Measurements from ENCODE around the gene MT1M. TPM values are rescaled to one million over a fixed set of nuclear protein-coding genes. Genes with fewer than 3 reads are reported as not detected.
"Not testable (repeated sequence)": the region's sequence is repeated elsewhere in the genome, so short reads cannot be mapped to it uniquely, and the experiment has no call there.

Gene MT1M
- total RNA-seq = not detected in 2 replicates

DNA sequence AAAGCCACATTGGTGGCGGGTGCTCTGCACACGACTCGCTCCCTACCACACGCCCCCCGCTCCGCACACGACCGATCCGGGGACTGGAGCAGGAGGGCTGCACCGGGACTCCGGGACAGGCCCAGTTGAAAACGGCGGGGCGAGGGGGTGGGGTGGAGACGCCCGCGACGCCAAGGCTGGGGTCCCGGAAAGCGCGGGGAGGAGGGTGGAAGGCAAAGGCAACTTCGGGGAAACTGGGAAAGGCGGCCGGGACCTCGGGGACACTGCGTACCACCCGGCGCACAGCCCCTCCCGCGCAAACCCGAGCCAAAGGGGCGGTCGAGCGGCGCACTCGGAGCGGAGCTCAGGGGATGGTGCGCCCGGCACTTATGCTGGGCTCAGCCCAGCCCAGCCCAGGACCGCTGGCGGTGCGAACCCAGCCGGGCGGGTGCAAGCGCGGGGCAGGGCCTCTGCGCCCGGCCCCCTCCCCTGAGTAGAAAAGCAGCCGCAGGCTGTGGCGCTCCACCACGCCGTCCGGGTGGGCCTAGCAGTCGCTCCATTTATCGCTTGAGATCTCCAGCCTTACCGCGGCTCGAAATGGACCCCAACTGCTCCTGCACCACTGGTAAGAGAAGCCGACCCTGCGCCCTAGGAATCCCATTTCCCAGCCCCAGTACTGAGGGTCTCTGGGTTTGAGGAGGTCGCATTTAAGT lies at the start of gene MT1M:
Gene MT1M, plus strand, starts transcription at position 504 of the 692 bp plus-strand sequence. Its CDS starts 73 bp downstream, at position 577.
- intact Hi-C loops (cut with micrococcal nuclease) = no loop called here
- Mint-ChIP-seq H3K27me3 (peaks cover 69% of the 10 kb centered on the region), H3K9me3 (no peaks in the 10 kb centered on the region), H3K4me3 (peak within 1 kb of the TSS; percentile 74), H3K36me3 (ENCODE audit: low read depth) (peaks cover 3% of the 10 kb centered on the region), H3K4me1 (peaks cover 33% of the 10 kb centered on the region), H3K27ac (no peak within 1 kb of the TSS)
- DNase-seq = no peak

- H3K36me3 Mint-ChIP-seq (ENCODE audit: low read depth); intact Hi-C loops (cut with micrococcal nuclease); H3K27ac Mint-ChIP-seq; H3K4me1 Mint-ChIP-seq; DNase-seq; H3K4me3 Mint-ChIP-seq; H3K9me3 Mint-ChIP-seq: not testable (repeated sequence)
- peaks cover 43% of the 10 kb centered on the region for H3K27me3 Mint-ChIP-seq
These were observed 49.5 kb upstream of the MT1M start for GRCh38 chr16:56582911-56583310.

DNA sequence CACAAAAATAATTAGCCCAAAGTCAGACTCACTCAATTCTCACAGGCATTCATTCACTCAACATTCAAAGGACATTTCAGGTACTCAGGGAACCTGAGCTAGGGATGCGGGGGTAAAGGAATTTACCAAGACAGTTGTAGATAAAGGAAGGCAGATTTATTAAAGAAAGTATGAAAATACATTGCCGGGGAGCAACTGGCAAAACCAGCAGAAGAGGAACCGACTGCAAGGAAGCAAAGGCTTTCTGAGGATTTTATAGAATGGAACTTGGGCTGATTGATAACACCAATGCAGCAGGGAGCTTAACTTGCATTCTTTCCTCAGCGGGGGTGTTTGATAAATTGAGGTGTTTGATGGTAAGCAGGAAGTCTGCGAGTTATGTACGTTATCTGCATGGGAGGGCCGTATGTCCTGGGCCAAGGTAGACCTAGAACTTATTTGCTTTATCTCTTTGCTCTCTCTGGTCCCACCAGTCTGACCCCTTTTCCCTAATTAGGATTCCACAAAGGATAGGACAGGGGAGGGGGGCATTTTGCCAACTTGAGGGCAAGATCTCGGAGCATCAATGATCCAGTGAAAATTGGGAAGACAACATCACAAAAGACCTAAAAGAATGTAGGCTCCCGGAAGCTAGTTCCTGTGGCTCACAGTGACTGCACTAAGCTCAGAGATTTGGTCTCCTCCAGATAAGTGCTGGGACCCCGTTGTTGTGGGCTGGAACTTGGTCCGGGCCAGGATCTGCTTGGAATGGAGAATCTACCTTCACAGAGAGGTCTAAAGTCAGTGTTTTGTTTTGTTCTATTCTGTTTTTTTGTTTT lies 48.9 kb upstream of the MT1M start:
- Mint-ChIP-seq H3K4me3 (no peak overlapping the region), H3K4me1 (no peaks in the 10 kb centered on the region), H3K27me3 (peaks cover 46% of the 10 kb centered on the region), H3K9me3 (no peaks in the 10 kb centered on the region), H3K36me3 (ENCODE audit: low read depth) (no peaks in the 10 kb centered on the region), H3K27ac (no peak overlapping the region)
- no peak for DNase-seq
- intact Hi-C loops (cut with micrococcal nuclease) = no loop called here

GRCh38 chr16:56584276-56584675 lies 48.2 kb upstream of the MT1M start:
- Mint-ChIP-seq H3K27ac (no peak overlapping the region), H3K4me3 (no peak overlapping the region), H3K9me3 (no peaks in the 10 kb centered on the region), H3K4me1 (peaks cover 4% of the 10 kb centered on the region), H3K27me3 (peaks cover 50% of the 10 kb centered on the region), H3K36me3 (ENCODE audit: low read depth) (no peaks in the 10 kb centered on the region)
- intact Hi-C loops (cut with micrococcal nuclease) = no loop called here
- no peak for DNase-seq

GRCh38 chr16:56588781-56589140 lies 43.7 kb upstream of the MT1M start:
- no peaks in the 10 kb centered on the region for H3K36me3 Mint-ChIP-seq (ENCODE audit: low read depth)
- intact Hi-C loops (cut with micrococcal nuclease) = no loop called here
- H3K4me1 Mint-ChIP-seq = peaks cover 15% of the 10 kb centered on the region
- H3K4me3 Mint-ChIP-seq = peak overlapping the region; percentile 88
- H3K9me3 Mint-ChIP-seq = no peaks in the 10 kb centered on the region
- H3K27me3 Mint-ChIP-seq = peaks cover 42% of the 10 kb centered on the region
- no peak for DNase-seq
- peak overlapping the region; percentile 48 for H3K27ac Mint-ChIP-seq

- Mint-ChIP-seq H3K27me3 (peaks cover 37% of the 10 kb centered on the region), H3K4me3 (peak within 1 kb of the TSS; percentile 88), H3K36me3 (ENCODE audit: low read depth) (no peaks in the 10 kb centered on the region), H3K9me3 (no peaks in the 10 kb centered on the region), H3K27ac (peak within 1 kb of the TSS; percentile 62), H3K4me1 (peaks cover 15% of the 10 kb centered on the region)
- intact Hi-C loops (cut with micrococcal nuclease) = no loop called here
- DNase-seq = peak; percentile 82
These were observed 43.1 kb upstream of the MT1M start, which contains the start of gene MT3 for GRCh38 chr16:56589141-56590039. Gene MT3 (plus strand): TSS chr16:56589528. CDS start chr16:56589591, 63 bp downstream.

GRCh38 chr16:56591377-56592060 lies 40.9 kb upstream of the MT1M start:
- Mint-ChIP-seq H3K27ac (no peak overlapping the region), H3K9me3 (no peaks in the 10 kb centered on the region), H3K27me3 (peaks cover 31% of the 10 kb centered on the region), H3K4me1 (peaks cover 15% of the 10 kb centered on the region), H3K4me3 (no peak overlapping the region), H3K36me3 (ENCODE audit: low read depth) (no peaks in the 10 kb centered on the region)
- no peak for DNase-seq
- intact Hi-C loops (cut with micrococcal nuclease) = no loop called here

GRCh38 chr16:56593573-56594291 lies 38.7 kb upstream of the MT1M start:
- Mint-ChIP-seq H3K36me3 (ENCODE audit: low read depth) (no peaks in the 10 kb centered on the region), H3K27me3 (peaks cover 32% of the 10 kb centered on the region), H3K4me1 (peaks cover 20% of the 10 kb centered on the region), H3K27ac (no peak overlapping the region), H3K4me3 (no peak overlapping the region), H3K9me3 (no peaks in the 10 kb centered on the region)
- intact Hi-C loops (cut with micrococcal nuclease) = no loop called here
- DNase-seq = no peak

- no peak for DNase-seq
- Mint-ChIP-seq H3K9me3 (no peaks in the 10 kb centered on the region), H3K27me3 (peaks cover 30% of the 10 kb centered on the region), H3K27ac (no peak overlapping the region), H3K4me3 (no peak overlapping the region), H3K4me1 (peaks cover 18% of the 10 kb centered on the region), H3K36me3 (ENCODE audit: low read depth) (no peaks in the 10 kb centered on the region)
- intact Hi-C loops (cut with micrococcal nuclease) = no loop called here
These were observed 38.2 kb upstream of the MT1M start for GRCh38 chr16:56594292-56594619.

DNA sequence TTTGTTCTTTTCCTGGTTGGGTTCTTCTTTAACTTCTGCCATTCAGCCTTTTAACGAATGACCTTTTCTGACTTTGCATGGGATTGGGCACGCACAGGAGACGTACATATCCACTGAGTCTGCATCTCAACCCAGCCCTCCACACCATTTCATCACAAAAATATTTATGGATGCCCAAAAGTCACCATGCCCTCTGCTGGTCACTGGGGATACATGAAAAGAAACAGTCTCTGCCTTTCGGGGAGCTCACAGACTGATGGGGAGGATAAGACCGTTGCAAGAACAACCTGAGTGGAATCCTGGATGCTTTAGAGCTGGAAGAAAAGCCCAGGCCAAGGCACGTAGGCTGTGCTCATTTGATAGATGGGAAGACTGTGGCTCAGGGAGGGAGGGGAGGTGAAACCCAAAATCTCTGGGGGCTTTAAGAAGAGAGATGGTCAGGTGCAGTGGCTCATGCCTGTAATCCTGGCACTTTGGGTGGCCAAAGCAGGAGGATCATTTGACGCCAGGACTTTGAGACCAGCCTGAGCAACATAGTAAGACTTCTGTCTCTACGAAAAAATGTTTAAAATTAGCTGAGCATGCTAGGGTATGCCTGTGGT lies 32.0 kb upstream of the MT1M start:
- H3K4me3 Mint-ChIP-seq = no peak overlapping the region
- H3K27me3 Mint-ChIP-seq = peaks cover 34% of the 10 kb centered on the region
- no peaks in the 10 kb centered on the region for H3K36me3 Mint-ChIP-seq (ENCODE audit: low read depth)
- no peak overlapping the region for H3K27ac Mint-ChIP-seq
- no peaks in the 10 kb centered on the region for H3K9me3 Mint-ChIP-seq
- intact Hi-C loops (cut with micrococcal nuclease) = loop anchor here (1.0 kb wide), 2 partner anchors 23 to 102 kb away; no protein-coding TSS in a partner anchor
- H3K4me1 Mint-ChIP-seq = peaks cover 17% of the 10 kb centered on the region
- DNase-seq = peak; percentile 80

DNA sequence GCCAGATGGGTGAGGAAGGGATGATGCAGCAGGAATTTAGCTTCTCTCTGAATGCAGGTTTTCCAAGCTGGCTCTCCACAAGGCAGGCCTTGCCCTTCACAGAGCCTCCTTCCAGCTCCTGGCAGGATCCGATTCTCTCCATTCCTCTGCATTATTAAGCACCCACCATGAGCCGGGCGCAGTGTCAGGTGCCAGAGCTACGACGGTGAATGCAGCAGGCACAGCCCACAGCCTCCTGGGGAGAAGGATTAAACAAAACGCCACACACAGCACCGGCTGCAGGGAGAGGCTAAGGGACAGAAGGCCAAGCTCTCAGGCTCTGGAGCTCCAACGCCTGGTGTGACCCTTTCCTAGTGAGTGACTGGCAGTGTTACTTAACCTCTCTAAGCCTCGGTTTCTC lies 31.1 kb upstream of the MT1M start:
- DNase-seq = no peak
- Mint-ChIP-seq H3K27ac (no peak overlapping the region), H3K4me1 (peaks cover 19% of the 10 kb centered on the region), H3K36me3 (ENCODE audit: low read depth) (no peaks in the 10 kb centered on the region), H3K27me3 (peaks cover 32% of the 10 kb centered on the region), H3K4me3 (no peak overlapping the region), H3K9me3 (no peaks in the 10 kb centered on the region)
- intact Hi-C loops (cut with micrococcal nuclease) = no loop called here

DNA sequence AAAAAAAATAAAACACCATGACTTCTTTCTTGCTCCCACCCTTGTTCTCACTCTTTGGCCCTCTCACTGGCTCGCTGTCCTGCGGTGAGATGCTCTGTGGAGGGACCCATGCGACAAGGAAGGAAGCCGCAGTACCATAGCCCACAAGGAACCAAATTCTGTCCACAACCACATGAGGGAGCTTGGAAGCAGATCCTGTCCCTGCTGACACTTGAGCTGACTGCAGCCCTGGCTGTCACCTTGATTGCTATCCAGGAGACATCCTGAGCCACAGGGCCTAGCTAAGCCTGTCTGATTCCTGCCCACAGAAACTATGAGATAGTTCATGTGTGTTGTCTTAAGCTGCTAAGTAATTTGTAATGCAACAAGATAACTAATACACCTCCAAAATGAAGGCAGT lies 28.9 kb upstream of the MT1M start:
- intact Hi-C loops (cut with micrococcal nuclease) = no loop called here
- H3K36me3 Mint-ChIP-seq (ENCODE audit: low read depth) = no peaks in the 10 kb centered on the region
- no peaks in the 10 kb centered on the region for H3K9me3 Mint-ChIP-seq
- peaks cover 18% of the 10 kb centered on the region for H3K27me3 Mint-ChIP-seq
- peaks cover 30% of the 10 kb centered on the region for H3K4me1 Mint-ChIP-seq
- DNase-seq = peak; percentile 73
- H3K27ac Mint-ChIP-seq = no peak overlapping the region
- H3K4me3 Mint-ChIP-seq = no peak overlapping the region

Measured in activated CD4-positive, alpha-beta T cell treated with anti-CD3 and anti-CD28 coated beads, Interleukin-2, amount 10 ng/mL, durations not matched to agents 24 days and 14 days (primary cell).